GM21515 (cell line): Measurements from ENCODE around the gene MIS18A.
A peak's percentile ranks its signal among the peaks of the same experiment; 100 is the strongest.
"Not testable (repeated sequence)": the region's sequence is repeated elsewhere in the genome, so short reads cannot be mapped to it uniquely, and the experiment has no call there.

Experiments
- ATAC-seq: cut with Tn5 transposase; IDR thresholded peaks from one replicate; pipeline ENCODE4 v1.9.1; 2021; ENCODE audit not compliant: unreplicated experiment

The MIS18A gene

DNA sequence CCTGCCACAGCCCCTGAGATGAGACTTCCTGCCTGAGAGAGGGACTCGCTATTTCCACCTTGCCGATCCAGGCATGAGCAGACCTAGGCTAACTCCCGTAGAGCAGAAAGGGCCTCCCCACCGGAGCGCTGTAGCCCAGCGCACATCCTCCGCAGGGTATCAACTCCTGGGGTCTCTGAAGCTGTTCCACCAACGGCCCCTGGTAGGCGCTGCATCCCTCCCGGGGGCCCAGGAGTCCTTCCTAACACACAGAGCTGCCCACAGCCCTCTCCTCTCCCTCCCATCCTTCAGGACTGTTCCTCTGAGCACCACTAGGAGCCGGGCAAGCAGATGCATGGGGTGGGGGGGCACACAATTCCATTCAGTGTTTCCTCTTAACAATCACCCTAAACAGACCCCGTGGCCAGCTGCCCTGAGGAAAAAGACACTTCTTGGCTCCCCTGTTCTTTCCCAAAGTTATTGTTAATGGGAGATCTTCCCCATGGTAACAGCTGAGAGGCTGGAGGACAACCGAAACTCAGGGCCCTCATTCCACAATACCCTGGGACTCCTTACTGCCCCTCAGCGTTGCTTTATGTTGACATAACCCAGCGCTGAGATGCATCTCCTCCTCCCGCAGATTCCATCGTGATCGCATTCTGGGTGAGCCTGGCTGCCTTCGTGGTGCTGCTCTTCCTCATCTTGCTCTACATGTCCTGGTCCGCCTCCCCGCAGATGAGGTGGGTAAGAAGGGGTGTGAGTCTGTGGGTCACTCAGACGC is 27.4 kb upstream of the MIS18A start:
- no peak for ATAC-seq

DNA sequence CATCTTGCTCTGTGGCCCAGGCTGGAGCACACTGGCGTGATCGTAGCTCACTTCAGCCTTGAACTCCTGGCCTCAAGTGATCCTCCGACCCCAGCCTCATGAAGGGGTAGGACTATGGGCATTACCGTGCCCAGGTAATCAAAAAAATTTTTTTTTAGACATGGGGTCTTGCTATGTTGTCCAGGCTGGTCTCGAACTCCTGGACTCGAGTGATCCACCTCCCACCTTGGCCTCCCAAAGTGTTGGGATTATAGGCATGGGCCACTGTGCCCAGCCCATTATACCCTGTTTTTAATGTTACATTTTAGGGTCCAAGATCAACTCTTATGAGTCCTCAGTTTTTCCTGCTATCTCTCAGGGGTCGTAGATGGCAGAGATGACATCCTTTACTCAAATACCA is 26.1 kb upstream of the MIS18A start:
- no peak for ATAC-seq

DNA sequence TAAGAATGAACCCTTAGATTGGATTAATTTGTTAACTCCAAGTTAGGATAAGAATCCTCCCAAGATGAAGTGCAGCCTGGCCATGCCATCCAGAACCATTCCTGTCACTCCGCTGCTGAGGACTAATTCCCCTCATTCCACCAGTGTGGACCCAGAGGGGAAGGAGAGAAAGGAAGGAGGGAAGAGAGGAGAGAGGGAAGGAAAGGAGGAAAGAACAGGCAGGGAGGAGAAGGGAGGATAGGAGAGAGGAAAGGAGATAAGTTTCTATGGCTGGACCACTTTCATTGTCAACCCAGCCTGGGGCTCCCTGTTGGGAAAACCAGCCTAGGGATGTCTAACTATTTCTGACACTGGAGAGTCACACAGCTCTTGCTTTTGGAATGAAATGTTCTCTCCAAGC is 24.5 kb upstream of the MIS18A start:
- ATAC-seq: no peak

DNA sequence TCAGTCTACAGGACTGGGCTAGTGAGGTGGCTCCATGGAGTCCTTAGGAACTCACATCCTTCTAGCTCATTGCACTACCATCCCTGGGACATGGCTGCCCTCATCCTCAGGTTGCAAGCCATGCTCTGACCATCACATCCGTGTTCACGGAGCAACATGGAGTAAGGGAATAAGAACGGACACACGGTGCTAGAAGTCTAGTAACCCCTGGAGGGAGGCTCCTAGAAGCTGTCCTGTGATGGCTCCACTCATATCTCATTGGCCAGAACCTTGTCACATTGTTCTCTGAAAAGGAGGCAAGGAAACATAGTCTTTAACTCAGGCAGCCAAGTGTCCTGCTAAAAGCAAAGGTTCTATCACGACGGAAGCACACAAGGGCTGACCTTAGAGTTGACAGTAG is 23.7 kb upstream of the MIS18A start:
- no peak for ATAC-seq

DNA sequence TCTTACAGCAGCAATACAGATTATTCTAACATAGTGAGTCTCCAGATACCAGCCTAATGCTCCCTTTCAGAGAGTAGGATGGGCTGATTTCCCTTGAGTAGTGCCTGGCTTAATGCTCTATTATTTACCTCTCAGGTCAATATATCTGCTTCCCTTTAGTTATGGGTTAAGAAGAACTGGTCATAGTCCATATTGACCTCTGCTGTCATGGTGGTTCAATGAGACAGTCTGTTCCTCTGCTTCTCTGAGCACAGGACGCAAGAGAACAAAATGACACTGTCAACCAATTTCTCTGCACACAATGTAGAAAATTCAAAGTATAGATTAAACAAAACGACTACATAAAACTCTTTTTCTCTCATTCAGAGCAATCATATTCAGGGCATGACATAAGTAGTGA is 22.7 kb upstream of the MIS18A start:
- ATAC-seq: no peak

DNA sequence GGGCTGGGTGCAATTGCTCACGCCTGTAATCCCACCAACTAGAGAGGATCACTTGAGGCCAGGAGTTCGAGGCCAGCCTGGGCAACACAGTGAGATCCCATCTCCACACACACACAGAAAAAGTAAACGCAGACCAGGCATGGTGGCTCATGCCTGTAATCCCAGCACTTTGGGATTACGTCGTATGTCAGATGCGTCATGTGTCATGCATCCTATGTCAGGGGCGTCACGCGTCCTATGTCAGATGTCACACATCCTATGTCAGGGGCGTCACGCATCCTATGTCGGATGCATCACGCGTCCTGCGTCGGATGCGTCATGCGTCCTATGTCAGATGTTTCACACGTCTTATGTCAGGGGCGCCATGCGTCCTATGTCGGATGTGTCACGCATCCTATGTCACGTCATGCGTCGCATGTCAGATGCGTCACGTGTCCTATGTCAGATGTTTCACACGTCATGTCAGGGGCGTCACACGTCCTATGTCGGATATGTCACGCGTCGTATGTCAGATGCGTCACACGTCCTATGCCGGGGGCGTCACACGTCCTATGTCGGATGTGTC is 21.4 kb upstream of the MIS18A start:
- ATAC-seq: no peak

DNA sequence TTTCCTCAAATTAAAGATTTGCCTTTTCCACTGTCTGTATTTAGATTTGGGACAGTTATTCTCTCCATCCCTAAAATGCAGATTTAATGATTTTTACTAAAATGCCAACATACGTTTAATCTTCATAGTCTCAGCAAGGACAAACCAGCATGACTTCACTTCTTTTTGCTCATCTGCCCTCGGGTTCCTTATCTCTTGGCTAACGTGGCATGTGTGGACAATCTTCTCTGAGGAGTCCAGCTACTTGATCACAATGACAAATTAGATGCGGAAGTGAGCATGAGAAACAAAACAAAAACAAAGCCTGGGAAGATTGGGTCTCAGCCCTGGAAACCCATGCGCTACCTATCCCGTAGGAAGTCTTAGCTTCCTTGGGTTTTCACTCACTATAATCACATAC is 20.8 kb upstream of the MIS18A start:
- no peak for ATAC-seq

DNA sequence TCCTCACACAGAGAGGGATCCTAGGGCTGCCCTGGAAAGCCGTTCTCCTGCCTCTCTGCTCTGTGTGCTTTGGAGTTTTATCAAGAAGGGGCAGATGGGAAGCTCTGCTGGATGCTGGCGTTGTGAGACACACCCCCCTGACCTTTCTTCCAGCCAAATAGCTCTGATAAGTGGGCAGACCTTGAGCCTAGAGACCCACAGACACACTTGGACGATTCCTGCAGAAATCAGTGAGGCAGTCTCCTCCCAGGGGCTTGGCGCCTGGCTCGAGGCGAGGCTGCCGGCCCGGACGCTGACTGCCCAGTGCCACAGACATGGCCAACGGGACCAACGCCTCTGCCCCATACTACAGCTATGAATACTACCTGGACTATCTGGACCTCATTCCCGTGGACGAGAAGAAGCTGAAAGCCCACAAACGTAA is 19.8 kb upstream of the MIS18A start, which contains the start of gene MRAP:
MRAP (plus strand) TSS at position 198 of the 424 bp plus-strand sequence; CDS start at position 315, 117 bp downstream.
- no peak for ATAC-seq

DNA sequence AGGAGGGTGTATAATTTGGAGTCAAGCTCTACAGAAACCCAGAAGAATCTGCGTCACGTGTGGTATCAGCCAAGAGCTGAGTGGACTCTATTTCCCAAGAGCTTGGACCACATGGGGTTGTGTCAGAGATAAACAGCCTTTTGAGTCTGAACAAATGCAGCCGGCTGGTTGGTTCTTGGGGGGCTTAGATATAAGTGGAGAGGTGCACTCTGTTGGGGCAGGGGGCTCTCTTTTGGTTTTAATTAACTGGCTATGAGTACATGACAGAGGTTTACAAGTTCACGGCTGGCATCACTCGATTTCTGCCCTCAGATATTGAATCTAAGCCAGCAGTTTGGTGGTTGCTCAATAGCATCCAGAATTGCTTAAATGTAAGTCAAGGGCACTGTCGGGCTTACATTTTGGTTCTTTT is 19.3 kb upstream of the MIS18A start:
- ATAC-seq: no peak

DNA sequence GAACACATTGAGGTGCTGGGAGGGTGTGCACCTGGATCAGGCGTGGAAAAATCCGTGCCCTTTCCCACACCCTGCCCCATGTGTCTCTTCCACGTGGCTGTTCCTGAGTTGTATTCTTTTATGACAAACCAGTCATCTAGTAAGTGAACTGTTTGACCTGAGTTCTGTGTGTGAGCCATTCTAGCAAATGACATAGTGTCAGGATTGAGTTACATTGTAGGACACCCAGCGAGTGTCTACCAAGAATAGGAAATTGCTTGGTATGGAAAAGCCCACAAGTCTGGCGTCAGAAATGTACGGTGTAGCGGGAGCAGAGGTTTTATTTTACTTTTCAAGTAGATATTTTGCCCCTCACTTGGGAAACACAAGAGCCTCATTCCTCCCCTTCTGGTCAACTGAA is 18.6 kb upstream of the MIS18A start:
- ATAC-seq: no peak

DNA sequence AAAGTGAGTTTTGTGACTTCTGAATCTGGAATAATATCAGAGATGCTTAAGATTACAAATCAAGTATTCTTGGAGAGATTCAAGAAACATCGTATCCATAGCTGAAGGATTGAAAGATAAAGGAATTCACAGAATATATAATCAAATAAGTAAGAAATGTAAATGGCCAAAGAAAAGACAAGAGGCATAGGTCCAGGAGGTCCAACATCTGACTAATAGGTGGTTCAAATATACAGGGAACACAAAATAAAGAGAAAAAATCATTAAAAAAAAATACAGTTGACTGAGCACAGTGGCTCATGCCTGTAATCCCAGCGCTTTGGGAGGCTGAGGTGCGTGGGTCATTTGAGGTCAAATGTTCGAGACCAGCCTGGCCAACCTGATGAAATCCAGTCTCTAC is 6.6 kb upstream of the MIS18A start:
- ATAC-seq: no peak

DNA sequence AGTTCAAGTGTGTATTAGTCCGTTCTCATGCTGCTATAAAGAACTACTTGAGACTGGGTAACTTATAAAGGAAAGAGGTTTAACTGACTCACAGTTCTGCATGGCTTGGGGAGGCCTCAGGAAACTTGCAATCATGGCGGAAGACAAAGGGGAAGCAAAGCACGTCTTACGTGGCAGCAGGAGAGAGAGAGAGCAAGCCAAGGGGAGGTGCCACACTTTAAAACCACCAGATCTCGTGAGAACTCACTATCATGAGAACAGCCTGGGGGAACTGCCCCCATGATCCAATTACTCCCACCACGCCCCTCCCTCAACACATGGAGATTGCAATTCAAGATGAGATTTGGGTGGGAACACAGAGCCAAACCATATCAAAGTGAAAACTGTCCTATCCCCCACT is 4.1 kb upstream of the MIS18A start:
- no peak for ATAC-seq

DNA sequence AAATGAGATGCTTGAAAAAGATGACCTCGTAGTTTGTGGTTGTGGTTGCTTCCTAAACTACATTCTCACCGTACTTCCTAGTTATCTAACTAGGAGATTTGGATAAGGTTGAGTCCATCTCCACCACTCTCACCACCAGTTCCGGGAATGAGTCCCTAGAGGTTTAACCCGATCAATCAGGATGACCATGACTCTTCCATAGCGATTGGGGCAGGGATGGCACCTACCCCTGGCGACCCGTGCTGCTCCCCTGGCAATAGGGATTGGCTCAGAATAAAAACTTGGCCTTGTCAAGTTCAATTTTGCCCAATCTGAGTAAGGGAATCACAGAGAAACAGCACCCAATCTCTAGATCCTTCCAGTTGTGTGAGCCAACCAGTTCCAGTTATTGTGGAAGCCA is 2.7 kb upstream of the MIS18A start:
- no peak for ATAC-seq

DNA sequence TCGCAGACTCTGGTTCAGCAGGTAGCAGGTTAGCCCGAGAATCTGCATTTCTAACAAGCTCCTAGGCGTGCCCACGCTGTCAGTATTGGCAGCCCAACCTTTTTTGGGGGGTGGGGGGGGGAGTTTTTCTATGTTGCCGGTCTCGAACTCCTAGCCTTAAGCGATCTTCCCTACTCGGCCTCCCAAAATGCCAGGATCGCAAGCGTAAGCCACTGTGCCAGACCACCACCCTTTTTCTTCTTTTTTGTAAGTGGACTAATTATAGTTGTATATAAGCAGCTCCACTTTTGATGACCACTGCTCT is 480 bp upstream of the MIS18A start:
- ATAC-seq: no peak

DNA sequence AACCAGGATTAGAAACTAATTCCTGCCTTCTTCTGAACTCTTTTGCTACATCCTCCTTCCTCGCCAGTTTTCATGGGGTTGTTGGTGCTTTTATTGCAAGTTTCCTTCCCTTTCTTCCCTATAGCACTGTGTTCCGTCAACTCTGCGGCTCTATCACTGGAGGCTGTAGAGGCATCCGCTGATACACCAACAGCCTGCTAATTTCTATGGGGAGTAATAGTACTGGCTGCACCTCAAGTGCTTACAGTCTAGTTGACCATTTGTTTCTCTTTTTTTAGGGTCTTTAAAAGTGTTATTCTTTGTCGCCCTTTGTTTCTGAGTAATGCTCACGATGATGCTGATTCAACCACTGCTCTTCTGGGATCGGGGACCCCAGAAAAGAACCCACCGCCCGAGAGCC is 746 bp downstream of the MIS18A start:
- peak; percentile 3 for ATAC-seq

DNA sequence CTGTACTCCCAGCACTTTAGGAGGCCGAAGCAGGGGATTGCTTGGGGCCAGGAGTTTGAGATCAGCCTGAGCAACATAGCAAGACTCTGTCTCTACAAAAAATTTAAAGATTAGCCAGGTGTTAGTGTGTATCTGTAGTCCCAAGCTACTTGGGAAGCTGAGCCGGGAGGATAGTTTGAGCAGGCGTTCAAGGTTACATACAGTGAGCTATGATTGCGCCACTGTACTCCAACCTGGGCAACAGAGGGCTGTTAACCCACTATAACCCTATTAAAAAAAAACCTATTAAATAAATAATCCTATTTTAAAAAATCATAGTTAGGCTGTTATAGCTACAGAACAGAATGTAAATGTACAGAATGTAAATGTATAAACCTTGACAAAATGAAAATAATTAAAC is 2.2 kb downstream of the MIS18A start:
- no peak for ATAC-seq

DNA sequence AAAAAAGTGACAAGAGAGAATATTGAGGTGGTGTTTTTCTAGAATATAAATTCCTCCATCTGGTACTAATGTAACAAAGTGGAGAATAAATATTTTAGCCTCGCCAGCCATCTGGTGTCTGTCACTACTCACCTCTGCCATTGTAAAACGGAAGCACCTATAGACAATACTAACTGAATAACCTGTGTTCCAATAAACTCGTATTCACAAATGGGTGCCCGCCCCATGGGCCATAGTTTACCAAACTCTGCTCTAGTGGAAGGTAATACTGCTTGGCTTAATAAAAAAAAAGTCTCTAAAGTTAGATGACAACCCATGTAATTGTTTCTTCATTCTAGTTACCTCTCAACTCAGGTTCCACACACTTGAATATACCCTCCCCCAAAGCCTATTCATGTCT is 8.1 kb downstream of the MIS18A start:
- ATAC-seq: no peak

DNA sequence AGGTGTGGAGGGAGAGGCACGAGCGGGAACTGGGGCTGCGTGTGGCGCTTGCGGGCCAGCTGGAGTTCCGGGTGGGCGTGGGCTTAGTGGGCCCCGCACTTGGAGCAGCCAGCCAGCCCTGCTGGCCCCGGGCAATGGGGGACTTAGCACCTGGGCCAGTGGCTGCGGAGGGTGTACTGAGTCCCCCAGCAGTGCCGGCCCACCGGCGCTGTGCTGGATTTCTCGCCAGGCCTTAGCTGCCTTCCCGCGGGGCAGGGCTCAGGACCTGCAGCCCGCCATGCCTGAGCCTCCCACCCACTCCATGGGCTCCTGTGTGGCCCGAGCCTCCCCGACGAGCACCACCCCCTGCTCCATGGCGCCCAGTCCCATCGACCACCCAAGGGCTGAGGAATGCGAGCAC is 13.5 kb downstream of the MIS18A start:
- ATAC-seq: not testable (repeated sequence)

DNA sequence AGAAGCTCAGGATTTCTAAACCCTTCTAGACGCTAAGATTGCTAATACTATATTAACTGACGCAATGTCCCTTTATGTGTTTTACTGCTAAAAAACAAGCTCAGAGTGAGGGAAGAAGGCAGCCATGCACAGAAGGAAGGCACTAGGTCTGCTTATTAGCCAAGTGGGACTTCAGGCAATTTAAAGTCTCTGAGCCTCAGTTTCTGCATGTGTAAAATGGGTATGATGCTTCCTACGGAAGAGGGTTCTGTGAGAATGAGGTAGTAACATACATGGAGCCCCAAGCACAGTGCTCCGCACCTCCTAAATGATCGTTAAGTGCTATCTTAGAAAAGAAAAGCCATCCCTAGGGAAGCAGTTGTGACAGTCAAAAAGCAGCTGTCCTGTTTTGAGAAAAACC is 16.9 kb downstream of the MIS18A start:
- ATAC-seq: no peak

DNA sequence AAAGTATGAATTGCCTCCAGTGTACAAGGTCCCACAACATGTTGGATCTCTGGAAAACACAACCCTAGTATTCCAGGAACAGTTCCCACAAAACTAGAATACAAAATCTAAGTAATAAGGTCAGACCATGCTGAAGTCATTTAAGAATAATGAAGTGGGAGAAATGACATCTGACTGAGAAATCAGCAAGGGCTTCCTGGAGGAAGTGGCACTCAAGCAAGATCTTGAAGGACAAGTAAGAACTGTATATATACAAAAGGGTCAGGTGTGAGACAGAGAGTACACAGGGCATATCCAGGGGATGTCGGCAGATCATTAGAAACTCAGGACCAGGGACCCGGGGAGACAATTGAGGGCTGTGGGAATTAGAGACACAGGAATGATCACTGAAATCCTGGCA is 18.7 kb downstream of the MIS18A start:
- no peak for ATAC-seq

DNA sequence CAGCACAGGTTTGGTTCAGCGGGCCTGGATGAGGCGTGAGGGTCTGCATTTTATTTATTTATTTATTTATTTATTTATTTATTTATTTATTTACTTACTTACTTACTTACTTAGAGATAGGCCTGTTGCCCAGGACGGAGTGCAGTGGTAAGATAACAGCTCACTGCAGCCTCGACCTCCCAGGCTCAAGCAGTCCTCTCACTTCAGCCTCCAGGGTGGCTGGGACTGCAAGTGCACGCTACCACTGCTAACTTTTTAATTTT is 20.1 kb downstream of the MIS18A start:
- ATAC-seq: not testable (repeated sequence)

DNA sequence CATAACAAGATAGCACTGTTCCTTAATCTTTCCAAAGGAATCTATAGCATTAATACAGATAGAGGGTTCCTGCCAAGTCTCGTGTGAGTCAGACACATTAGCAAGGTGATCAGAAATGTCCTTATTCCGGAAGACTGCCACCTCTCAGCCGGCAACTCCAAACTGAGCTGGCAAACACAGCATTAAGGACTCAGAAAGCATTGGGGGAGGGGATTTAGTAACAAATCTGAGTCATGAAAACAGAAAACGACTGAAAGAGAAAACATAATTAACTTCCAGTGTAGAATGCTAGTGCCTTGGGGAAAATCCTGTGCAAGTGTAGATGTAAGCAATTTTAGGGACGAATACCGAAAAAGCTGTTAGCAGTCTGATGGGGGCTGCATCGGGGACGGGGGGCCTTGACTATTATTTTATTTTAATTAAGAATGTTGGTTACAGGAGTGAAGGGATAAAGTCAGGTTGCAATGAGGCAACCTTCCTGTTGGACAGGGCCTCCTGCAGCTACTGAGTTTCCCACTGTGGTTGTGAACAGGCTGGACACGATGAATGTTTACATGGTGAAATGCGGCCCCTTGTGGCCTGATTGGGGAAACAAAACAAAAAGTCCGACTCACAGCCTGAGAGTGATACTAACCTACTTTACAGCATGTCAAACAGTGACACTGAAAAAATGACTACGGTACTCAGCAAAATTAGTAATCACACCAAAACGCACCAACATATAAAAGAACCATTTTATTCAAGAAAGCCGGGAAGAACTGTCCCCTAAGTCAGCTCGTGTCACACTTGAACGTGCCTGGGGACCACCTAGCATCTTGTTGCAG is 20.7 kb downstream of the MIS18A start:
- ATAC-seq: peak; percentile 69
